Ovary (tissue), 9 donors: ENCODE measurements around the gene NLK. TPM values are rescaled to one million over a fixed set of nuclear protein-coding genes. Genes with fewer than 3 reads are reported as not detected.
"Not testable (repeated sequence)": the region's sequence is repeated elsewhere in the genome, so short reads cannot be mapped to it uniquely, and the experiment has no call there.

Experiments used
- DNase-seq, 5 donors: peaks; one replicate each; pipeline ENCODE4 v3.0.0-alpha.2; 2019 to 2020
- H3K27ac ChIP-seq, 2 donors: fragments of 200-600 bp; one replicate each; pipeline versions ENCODE4 v1.5.1 to v1.8.0; 2019 to 2022
- H3K27me3 ChIP-seq: fragments of 200-600 bp; one replicate; pipeline ENCODE4 v1.8.0; 2022
- H3K36me3 ChIP-seq: fragments of 200-600 bp; sonication (generic); one replicate; pipeline ENCODE4 v1.5.1; 2019
- H3K4me1 ChIP-seq: one replicate; pipeline ENCODE4 v1.8.1; 2013; ENCODE audit warnings: mild to moderate bottlenecking, moderate library complexity; ENCODE audit not compliant: insufficient read depth
- H3K4me3 ChIP-seq: fragments of 200-600 bp; sonication (generic); one replicate; pipeline ENCODE4 v1.5.1; 2017
- H3K9me3 ChIP-seq, 2 donors: fragments of 200-600 bp in 1 of 2; sonication (generic) in 1 of 2; one replicate each; pipeline versions ENCODE4 v1.5.1 to v1.8.1; 2013 to 2019; ENCODE audit warnings: mild to moderate bottlenecking in 1 of 2, moderate library complexity in 1 of 2
- EP300 ChIP-seq: sonication (generic); formaldehyde crosslinking; IDR thresholded peaks from one replicate; pipeline ENCODE4 v1.6.1; 2017; ENCODE audit warnings: antibody characterized with exemption
- POLR2A ChIP-seq: fragments of 450-650 bp; IDR thresholded peaks from one replicate; pipeline ENCODE4 v1.6.1; 2017; ENCODE audit warnings: antibody characterized with exemption, mild to moderate bottlenecking, moderate library complexity
- WGBS, 3 donors: extraction: QIAGEN DNeasy Blood & Tissue Kit in 1 of 3; methylation state at CpG; one replicate each; pipeline versions ENCODE4 v1.1.5 to v1.1.7; 2013 to 2017; 5-methylcytosine and 5-hydroxymethylcytosine counted together
- intact Hi-C, 4 donors: fragments of 100-400 bp; cut with DNase I; formaldehyde crosslinking; loops; one replicate each; pipeline versions ENCODE4 v1.11.0 to v1.15.1; 2022 to 2023
- polyA plus RNA-seq, 2 donors: library from polyadenylated mRNA; stranded (reverse); fragments of 200-250 nt in 1 of 2; fragments of 350-450 nt in 1 of 2; fragmentation: Illumina TruSeq in 1 of 2; extraction: RNeasy Lipid Tissue Mini Kit (QIAGEN cat#74804) in 1 of 2; gene quantifications; one replicate each; pipeline ENCODE4 v1.2.3, GENCODE V29; 2013 to 2014
- total RNA-seq, 7 donors: library from RNA; depleted of rRNA in 2 of 7; stranded (reverse); fragments of >200 nt in 2 of 7; fragmentation: NEBNext Ultra II Directional in 3 of 7; extraction: Animal tissue kit (Norgen Biotek cat#: 25700) in 3 of 7; gene quantifications; one replicate each; pipeline versions ENCODE4 v1.1.0 to v1.2.4, GENCODE V29; 2016 to 2023
- TF ChIP-seq, protein P1 (sequence below), 3 donors: fragments of 450-650 bp in 2 of 3; fragments of 200-600 bp in 1 of 3; IDR thresholded peaks; one replicate each; pipeline versions ENCODE4 v1.5.1 to v1.8.0; 2016 to 2022; ENCODE audit warnings: antibody characterized with exemption in 3 of 3, mild to moderate bottlenecking in 1 of 3
- donor health status: DM: no; HTN: no; CAD: no; lungs with moderate emphysema.
- donor health status: DM: no; HTN: no; CAD: no.
- donor health status: Bipolar disorder and iron deficiency.
- donor health status: DM: yes; HTN: yes; CAD: no.
- donor health status: DM: no; HTN: no; CAD: no.
- donor health status: DM: yes; HTN: yes; CAD: no.

The NLK gene
- total and polyA plus RNA-seq, 9 donors = 7.3 to 15.6 (median 12.3) TPM

DNA sequence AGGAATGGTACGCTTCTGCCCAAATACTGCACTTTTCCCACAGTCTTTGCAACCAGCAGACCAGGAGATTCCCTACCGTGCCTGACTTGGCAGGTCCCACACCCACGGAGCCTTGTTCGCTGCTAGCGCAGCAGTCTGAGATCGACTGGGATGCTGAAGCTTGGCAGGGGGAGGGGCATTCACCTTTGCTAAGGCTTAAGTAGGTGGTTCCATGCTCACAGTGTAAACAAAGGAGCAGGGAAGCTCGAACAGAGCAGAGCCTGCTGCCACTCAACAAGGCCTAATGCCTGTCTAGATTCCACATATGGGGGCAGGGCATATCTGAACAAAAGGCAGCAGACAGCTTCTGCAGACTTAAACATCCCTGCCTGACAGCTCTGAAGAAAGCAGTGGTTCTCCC, 169.3 kb downstream of the NLK start:
- no peak overlapping the region for H3K4me3 ChIP-seq
- intact Hi-C loops = no loop called here
- DNase-seq = no peak
- H3K36me3 ChIP-seq = no peaks in the 10 kb centered on the region
- no peak overlapping the region for H3K27ac ChIP-seq
- H3K4me1 ChIP-seq = no peaks in the 10 kb centered on the region
- H3K27me3 ChIP-seq = no peaks in the 10 kb centered on the region
- WGBS, 3 donors = 93 to 95% (median 94%) methylated on average over 7 of the region's 7 CpGs
- H3K9me3 ChIP-seq = no peaks in the 10 kb centered on the region
- no peak for TF ChIP-seq POLR2A
- TF ChIP-seq EP300 = no peak
- TF ChIP-seq, protein P1, sequence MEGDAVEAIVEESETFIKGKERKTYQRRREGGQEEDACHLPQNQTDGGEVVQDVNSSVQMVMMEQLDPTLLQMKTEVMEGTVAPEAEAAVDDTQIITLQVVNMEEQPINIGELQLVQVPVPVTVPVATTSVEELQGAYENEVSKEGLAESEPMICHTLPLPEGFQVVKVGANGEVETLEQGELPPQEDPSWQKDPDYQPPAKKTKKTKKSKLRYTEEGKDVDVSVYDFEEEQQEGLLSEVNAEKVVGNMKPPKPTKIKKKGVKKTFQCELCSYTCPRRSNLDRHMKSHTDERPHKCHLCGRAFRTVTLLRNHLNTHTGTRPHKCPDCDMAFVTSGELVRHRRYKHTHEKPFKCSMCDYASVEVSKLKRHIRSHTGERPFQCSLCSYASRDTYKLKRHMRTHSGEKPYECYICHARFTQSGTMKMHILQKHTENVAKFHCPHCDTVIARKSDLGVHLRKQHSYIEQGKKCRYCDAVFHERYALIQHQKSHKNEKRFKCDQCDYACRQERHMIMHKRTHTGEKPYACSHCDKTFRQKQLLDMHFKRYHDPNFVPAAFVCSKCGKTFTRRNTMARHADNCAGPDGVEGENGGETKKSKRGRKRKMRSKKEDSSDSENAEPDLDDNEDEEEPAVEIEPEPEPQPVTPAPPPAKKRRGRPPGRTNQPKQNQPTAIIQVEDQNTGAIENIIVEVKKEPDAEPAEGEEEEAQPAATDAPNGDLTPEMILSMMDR (IDR thresholded peaks at IDR 0.05) = no peak

DNA sequence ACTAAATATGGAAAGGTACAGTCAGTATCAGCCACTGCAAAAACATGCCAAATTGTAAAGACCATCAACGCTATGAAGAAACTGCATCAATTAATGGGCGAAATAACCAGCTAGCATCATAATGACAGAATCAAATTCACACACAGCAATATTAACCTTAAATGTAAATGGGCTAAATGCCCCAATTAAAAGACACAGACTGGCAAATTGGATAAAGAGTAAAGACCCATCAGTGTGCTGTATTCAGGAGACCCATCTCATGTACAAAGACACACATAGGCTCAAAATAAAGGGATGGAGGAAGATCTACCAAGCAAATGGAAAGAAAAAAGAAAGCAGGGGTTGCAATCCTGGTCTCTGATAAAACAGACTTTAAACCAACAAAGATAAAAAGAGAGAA, 171.1 kb downstream of the NLK start:
- H3K36me3 ChIP-seq, intact Hi-C loops, DNase-seq, H3K9me3 ChIP-seq, H3K4me1 ChIP-seq, H3K4me3 ChIP-seq, H3K27me3 ChIP-seq, H3K27ac ChIP-seq: not testable (repeated sequence)
- WGBS, 3 donors = 95 to 99% (median 98%) methylated on average over 2 of the region's 2 CpGs

DNA sequence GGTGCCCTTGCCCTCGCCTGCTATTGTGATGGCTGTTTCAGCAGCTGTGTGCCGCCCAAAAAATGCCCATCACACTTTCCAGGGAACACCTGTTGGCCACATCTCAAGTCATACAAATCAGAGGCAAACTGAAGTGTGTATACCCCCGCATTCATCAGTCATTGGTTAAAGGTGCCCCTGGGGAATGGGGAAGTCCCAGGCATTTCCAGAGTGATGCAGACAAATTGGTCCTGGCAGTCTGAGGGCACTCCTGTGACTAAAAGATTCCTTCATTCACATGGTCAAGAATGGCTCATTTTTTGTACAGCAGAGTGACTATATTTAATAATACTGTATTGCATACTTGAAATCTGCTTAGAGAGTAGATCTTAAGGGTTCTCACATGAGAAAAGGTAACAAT, 173.6 kb downstream of the NLK start:
- no peaks in the 10 kb centered on the region for H3K4me1 ChIP-seq
- no peaks in the 10 kb centered on the region for H3K36me3 ChIP-seq
- no peak for TF ChIP-seq EP300
- no peak for TF ChIP-seq POLR2A
- TF ChIP-seq, protein P1 (IDR thresholded peaks at IDR 0.05) = no peak
- no peaks in the 10 kb centered on the region for H3K27me3 ChIP-seq
- H3K9me3 ChIP-seq = no peaks in the 10 kb centered on the region
- DNase-seq = no peak
- WGBS, 3 donors = 87 to 92% (median 88%) methylated on average over 3 of the region's 3 CpGs
- intact Hi-C loops = no loop called here
- no peak overlapping the region for H3K4me3 ChIP-seq
- H3K27ac ChIP-seq = no peak overlapping the region

DNA sequence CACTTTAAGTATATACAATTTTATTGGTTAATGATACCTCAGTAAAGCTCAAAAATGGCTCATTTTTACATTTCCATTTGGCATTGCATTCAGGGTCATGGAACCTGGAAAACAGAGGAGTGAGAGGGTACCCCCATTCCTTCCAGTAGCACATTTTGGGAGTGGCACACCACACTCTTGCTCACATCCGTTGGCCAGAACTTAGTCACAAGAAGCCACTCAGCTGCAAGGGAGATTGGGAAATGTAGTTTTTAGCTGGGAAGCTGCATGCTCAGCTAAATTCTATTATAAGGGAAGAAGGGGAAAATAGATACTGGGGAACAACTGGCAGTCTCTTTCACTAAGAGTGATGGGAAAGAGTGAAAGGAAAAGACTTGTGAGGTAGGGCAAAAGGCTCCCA, 174.1 kb downstream of the NLK start:
- Histone ChIP-seq H3K4me3 (no peak overlapping the region), H3K9me3 (no peaks in the 10 kb centered on the region), H3K4me1 (no peaks in the 10 kb centered on the region), H3K27ac (no peak overlapping the region), H3K36me3 (no peaks in the 10 kb centered on the region), H3K27me3 (no peaks in the 10 kb centered on the region)
- 0 to 6% (median 4%) methylated on average over 1 of the region's 1 CpG for WGBS, 3 donors
- TF ChIP-seq POLR2A (no peak), EP300 (no peak)
- TF ChIP-seq, protein P1 (IDR thresholded peaks at IDR 0.05) = no peak
- DNase-seq = no peak
- intact Hi-C loops = no loop called here

GRCh38 chr17:28219771-28220170, 177.3 kb downstream of the NLK start:
- no peaks in the 10 kb centered on the region for H3K36me3 ChIP-seq
- DNase-seq = no peak
- WGBS, 3 donors = 89 to 95% (median 93%) methylated on average over 7 of the region's 7 CpGs
- TF ChIP-seq POLR2A (no peak), EP300 (no peak)
- TF ChIP-seq, protein P1 (IDR thresholded peaks at IDR 0.05) = no peak
- no peak overlapping the region for H3K27ac ChIP-seq
- H3K9me3 ChIP-seq = no peaks in the 10 kb centered on the region
- H3K4me3 ChIP-seq = no peak overlapping the region
- no peaks in the 10 kb centered on the region for H3K4me1 ChIP-seq
- intact Hi-C loops = no loop called here
- H3K27me3 ChIP-seq = no peaks in the 10 kb centered on the region
